Measurements from ENCODE around the gene CRIM1. TPM values are rescaled to one million over a fixed set of nuclear protein-coding genes. Genes with fewer than 3 reads are reported as not detected.

CRIM1 gene
- total RNA-seq, 1 experiment from 2014 or later: 27.6 TPM

GRCh38 chr2:36502081-36502480, 146.5 kb downstream of the CRIM1 start:
- Histone ChIP-seq H3T11ph (ENCODE audit: low read length) (no peak overlapping the region), H3K79me2 (ENCODE audit: insufficient read depth, low read length) (no peaks in the 10 kb centered on the region), H4K8ac (replicated peaks; ENCODE audit: insufficient read length, low read depth, low read length) (no peak overlapping the region), H3K23me2 (ENCODE audit: insufficient read length, low read depth, low read length, poor library complexity, severe bottlenecking) (no peaks in the 10 kb centered on the region), H3K79me1 (ENCODE audit: insufficient read depth, low read depth, low read length, poor library complexity, severe bottlenecking) (no peaks in the 10 kb centered on the region), H3K4me1 (ENCODE audit: insufficient read depth, low read length) (no peaks in the 10 kb centered on the region), H4K5ac (ENCODE audit: insufficient read length, low read depth, low read length) (no peak overlapping the region), H2BK15ac (ENCODE audit: low read depth, low read length) (no peak overlapping the region), H3K4ac (ENCODE audit: low read depth, low read length) (no peak overlapping the region), H2BK20ac (ENCODE audit: low read depth, low read length, poor library complexity, severe bottlenecking) (no peak overlapping the region), H3K9me3 (ENCODE audit: control insufficient read depth, low read depth, low read length) (no peaks in the 10 kb centered on the region), H3K27me3 (ENCODE audit: insufficient read depth, low read length) (no peaks in the 10 kb centered on the region), H4K91ac (ENCODE audit: insufficient read length, low read depth, low read length) (no peak overlapping the region), H3K18ac (ENCODE audit: insufficient read length, low read depth, low read length) (no peak overlapping the region), H3K14ac (ENCODE audit: insufficient read depth, low read length) (no peak overlapping the region), H3K9ac (ENCODE audit: extremely low read depth, insufficient read length, low read length) (no peak overlapping the region), H3K4me2 (ENCODE audit: insufficient read depth, insufficient read length, low read length) (no peak overlapping the region), H2BK120ac (ENCODE audit: low read depth, low read length, poor library complexity, severe bottlenecking) (no peak overlapping the region), H2AK5ac (ENCODE audit: insufficient read length, low read length) (no peak overlapping the region), H2AFZ (ENCODE audit: low read length) (no peak overlapping the region), H2BK12ac (ENCODE audit: insufficient read length, low read depth, low read length) (no peak overlapping the region), H4K20me1 (ENCODE audit: control insufficient read depth, insufficient read depth, insufficient read length) (no peaks in the 10 kb centered on the region), H3K23ac (ENCODE audit: insufficient read length, low read depth, low read length) (no peak overlapping the region), H2BK5ac (ENCODE audit: insufficient read length, low read length) (no peak overlapping the region), H3K56ac (ENCODE audit: insufficient read length, low read depth, low read length) (no peak overlapping the region), H3K27ac (ENCODE audit: insufficient read length, low read depth, low read length) (no peak overlapping the region)
- no CpG with 5 or more reads among the region's 4 CpGs for WGBS (ENCODE audit: extremely low coverage, insufficient read length, low lambda C conversion rate)
- Mint-ChIP-seq H3K4me1 (peaks cover 3 to 4% of the 10 kb centered on the region in 2 experiments; a peak in 2 of 4 replicates), H3K4me3 (no peak overlapping the region), H3K27me3 (ENCODE audit: low read depth) (no peaks in the 10 kb centered on the region), H3K27ac (no peak overlapping the region), H3K9me3 (no peaks in the 10 kb centered on the region), H3K36me3 (ENCODE audit: insufficient read depth in 1 of 3, low read depth in 3 of 3) (peaks cover 9 to 42% (median 25%) of the 10 kb centered on the region in 3 experiments; a peak in 6 of 7 replicates)
- TF ChIP-seq CTCF (conservative IDR thresholded peaks at IDR 0.05): no peak
- no peak for DNase-seq
